ENCODE results near the gene ASAP2.
"Not testable (repeated sequence)": the region's sequence is repeated elsewhere in the genome, so short reads cannot be mapped to it uniquely, and the experiment has no call there.

The ASAP2 gene

DNA sequence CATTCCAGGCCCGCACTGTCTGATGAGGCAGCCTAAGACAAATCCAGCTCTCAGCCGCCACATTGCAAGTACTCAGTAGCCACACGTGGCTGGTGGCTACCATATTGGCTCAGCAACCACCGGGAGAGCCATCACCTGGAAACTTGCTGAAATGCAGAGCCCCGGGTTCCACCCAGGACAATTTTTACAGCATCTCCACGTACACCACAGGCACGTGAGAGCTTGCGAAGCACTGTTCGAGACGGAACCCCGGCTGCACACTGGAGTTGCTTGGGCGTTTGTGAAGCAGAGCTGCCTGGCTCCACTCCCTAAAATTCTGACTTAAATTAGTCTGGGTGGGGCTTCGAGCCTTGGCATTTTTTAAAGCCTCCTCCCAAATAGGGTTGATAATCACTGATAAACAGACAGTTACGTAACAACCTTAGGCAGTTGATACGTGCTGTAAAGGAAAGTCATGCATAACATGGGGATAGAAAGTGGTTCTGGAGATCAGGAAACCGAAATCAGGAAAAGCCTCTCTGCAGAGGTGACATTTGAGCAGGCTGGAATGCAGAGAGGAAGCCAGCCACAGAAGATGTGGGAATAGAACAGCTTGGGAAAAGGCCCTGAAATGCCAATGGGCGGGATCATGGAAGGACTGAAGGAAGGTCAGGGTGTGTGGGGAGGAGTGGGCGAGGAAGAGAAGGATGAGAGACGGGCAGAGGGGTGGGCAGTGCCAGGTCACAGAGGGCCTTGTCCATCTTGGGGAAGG lies 6.2 kb downstream of the ASAP2 start:
- no peak for DNase-seq (ENCODE audit: low read depth)

DNA sequence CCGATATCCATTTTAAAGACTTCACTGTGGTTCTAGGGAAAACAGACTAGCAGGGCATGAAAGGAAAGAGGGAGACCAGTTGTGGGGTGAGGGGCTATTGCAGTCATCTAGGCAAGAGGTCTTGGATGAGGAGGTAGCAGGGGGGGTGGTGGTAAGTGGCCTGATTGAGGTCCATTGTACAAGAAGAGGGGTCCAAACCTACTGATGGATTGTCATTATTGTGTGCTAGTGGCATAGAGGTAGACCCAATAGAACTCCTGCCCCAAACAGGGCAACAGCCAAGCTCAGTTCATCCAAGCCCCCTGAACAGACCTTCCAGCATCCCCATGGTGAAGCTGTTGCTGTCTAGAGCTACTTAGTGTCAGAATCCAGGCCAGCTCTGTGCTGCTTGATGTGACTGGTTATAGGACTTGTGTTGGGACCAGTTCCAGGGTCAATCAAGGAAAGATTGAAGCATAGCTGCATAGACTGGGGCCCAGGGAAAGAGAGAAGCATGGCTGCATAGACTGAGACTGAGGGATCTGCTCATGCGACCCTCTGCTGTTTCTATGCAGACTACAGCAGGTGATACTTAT lies 7.0 kb downstream of the ASAP2 start:
- no peak for DNase-seq (ENCODE audit: low read depth)

DNA sequence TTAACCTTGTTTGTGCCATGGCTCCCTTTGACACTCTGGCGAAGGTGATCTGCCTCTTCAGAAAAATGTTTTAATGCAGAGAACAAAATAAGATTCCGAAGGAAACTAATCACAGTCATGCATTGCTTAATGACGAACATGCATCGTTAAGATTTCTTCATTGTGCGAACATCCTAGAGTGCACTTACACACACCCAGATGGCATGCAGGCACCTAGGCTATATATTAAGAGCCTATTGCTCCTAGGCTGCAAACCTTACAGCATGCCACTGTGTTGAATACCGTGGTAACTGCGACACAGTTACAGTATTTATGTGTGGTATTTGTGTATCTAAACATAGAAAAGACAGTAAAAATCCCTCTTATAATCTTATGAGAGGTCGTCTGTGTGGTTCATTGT lies 8.3 kb downstream of the ASAP2 start:
- no peak for DNase-seq (ENCODE audit: low read depth)

DNA sequence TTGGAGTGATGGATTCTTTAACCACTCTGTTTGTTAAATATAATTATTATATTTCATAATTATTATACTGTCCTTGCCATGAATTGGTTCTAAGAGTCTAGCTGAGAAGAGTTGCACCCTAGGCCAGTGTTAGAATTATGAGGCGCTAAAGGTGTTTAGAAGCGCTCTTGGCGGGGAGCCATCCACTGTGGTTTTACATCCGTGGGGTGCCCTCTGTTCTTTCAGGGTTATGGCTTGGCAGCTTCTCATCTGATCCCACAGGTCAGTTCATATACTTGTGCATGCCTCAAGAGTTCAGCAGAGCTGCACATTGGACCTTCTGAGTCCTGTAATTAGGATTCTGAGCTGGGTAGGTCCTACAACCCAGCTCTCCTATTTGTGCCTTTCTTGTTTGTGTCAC lies 9.1 kb downstream of the ASAP2 start:
- no peak for DNase-seq (ENCODE audit: low read depth)

DNA sequence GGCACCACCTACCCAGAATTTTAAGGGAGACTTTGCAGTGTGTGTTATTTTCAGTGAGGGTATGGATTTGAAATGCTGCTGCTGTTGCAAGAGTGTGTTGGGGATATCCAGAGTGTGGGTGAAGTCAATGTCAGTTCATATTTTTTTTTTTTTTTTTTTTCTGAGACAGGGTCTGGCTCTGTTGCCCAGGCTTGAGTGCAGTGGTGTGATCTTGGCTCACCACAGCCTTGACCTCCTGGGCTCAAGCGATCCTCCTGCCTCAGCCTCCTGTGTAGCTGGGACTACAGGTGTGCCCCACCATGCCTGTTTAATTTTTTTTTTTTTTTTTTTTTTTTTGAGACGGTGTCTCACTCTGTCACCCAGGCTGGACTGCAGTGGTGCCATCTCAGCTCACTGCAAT lies 9.5 kb downstream of the ASAP2 start:
- not testable (repeated sequence) for DNase-seq (ENCODE audit: low read depth)

DNA sequence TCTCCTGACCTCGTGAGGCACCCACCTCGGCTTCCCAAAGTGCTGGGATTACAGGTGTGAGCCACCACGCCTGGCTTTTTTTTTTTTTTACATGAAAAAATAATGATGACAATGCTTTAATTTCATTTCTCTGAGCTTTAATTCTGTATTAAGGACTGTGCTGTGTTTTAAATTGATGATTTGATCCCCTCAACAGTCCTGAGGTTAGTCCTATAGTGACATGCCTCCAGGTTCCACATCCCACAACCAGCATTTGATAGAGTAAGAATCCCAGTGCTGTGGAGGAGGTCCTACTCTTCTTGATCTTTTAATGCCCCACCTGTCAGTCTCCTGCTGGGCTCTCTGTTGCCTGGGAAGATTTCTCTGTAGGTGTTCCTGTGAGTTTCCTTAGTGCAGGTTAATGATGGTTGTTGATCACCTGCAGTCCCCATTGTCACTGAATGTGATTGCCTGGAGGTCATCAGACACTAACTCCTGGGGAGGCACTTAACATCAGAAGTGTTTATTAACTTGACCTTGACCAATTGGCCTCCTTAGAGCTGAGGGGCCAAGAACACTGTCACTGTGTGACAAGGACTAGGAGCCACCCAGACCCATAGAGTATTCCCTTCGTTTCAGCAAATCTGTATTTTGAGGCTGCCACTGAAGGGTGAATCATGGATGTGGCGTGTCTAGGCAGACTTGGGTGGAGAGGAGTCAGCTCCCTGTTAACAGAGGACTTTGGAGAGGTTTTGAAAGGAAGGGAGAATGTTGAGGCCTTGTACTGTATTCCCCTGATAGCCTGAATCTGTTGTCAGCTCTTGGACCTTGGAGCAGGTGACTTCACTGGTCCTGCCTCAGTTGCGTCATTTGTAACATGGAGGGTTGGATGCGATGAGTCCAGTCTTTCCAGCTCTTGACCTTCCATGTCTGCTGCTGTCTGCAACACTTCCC lies 11.5 kb downstream of the ASAP2 start:
- DNase-seq (ENCODE audit: low read depth) = no peak

DNA sequence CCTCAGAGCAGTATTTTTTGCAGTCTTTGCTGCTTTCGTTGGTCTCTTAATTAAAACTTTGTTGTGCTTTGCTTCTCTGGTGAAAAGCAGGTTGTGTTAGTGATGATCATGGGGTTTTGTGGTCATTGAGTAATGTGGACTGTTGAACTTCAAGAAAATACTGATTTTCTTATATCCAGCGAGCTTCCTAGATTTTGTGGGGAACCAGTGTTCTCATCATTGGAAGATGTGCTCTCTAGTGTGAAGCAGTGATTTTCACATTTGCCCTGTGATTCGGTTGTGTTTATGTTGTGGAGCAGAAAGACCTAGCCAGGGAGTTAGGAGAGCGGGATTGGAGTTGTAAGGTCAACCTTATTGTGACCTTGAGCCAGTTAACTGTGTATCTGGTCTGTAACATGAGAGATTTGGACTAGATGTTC lies 12.4 kb downstream of the ASAP2 start:
- DNase-seq (ENCODE audit: low read depth) = no peak

DNA sequence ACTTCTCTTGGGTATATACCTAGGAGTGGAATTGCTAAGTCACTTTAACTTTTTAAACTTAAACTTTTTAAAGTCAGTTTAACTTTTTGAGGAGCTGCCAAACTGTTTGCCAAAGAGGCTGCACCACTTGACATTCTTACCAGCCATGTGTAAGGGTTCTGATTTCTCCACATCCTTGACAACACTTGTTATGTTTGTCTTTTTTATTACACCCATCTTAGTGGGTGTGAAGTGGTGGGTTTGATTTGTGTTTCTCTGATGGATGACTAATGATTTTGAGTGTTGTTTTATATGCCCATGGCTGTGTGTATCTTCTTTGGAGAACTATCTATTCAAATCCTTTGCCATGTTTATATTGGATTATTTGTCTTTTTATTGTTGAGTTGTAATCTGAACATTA lies 13.6 kb downstream of the ASAP2 start:
- DNase-seq (ENCODE audit: low read depth) = no peak

DNA sequence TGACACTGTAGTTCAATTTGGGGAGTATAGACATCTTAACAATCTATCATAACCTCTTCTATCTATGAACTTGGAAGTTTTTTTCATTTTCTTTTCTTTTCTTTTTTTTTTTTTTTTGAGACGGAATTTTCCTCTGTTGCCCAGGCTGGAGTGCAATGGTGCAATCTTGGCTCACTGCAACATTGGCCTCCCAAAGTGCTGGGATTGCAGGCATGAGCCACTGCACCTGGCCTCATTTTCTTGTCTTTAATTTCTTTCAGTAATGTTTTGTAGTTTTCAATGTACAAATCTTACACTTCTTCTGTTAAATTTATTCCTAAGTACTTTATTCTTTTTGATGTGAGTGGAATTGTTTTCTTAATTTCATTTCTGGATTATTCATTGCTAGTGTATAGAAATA lies 14.6 kb downstream of the ASAP2 start:
- DNase-seq (ENCODE audit: low read depth) = no peak

DNA sequence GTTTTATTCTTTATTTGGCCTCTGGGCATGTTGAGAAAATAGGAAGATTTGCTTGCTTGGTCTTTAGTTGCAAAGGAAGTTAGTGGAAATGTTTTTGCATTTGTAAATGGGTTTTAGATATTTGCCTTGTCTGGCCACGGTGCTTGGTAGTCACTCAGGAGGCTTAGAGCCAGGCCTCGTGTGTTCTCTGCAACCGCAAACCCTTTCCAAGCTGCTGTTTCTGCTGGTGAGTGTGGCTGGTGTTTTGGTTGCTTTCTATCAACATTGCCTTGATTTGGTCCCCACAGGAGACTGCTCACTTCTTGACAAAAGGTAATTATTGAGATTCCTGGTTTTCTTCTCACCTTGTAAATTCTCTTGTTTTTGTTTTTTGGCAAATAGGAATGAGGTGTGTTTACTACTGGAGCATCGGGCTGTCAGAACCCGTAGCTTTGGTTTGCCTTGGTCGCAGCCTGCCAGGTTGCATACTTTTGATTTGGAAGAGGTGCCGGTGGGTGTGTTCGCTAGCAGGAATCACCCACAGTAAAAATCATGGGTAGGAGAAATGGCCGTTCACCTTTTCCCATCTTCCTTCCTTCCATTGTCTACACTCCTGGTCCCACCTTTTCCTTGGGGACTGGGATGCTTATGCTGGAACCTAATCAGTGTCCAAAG lies 15.8 kb downstream of the ASAP2 start:
- no peak for DNase-seq (ENCODE audit: low read depth)

DNA sequence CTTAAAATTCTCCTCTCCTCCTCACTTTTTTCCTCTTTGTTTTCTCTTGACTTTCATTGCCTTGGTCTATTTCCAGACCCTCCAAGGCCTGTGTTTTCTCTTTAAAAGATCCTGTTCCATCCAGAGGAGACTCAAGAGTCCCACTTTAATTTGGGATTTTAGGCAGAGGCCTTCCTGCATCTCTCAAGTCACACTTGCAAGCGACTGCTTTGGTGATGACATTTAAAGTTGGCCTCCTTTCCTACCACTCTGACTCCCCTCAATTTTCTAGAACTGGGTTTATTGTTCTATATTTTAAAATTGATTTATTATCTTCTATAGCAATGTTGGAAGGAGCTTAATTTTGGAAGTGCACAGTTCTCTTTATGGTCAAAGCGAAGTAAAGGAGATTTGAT lies 16.3 kb downstream of the ASAP2 start:
- no peak for DNase-seq (ENCODE audit: low read depth)

DNA sequence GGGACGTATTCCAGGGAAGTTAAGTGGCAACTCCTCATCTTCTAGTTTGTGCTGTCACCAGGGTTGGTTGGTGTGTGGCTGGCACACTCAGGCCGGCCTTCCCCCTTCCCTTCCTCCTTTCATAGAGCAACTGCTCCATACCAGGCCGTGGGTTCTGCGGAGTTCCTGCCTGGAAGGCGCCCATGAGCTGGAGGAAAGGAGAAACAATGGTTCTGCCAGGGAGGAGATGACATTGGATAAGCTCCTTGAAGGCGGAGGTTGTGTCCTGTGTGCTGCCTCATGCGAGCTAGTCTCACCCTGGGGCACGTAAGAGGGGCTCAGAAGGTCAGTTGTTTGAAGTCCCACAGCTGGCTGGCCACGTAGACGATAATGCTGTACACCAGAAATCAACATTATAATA lies 19.2 kb downstream of the ASAP2 start:
- DNase-seq (ENCODE audit: low read depth) = no peak

DNA sequence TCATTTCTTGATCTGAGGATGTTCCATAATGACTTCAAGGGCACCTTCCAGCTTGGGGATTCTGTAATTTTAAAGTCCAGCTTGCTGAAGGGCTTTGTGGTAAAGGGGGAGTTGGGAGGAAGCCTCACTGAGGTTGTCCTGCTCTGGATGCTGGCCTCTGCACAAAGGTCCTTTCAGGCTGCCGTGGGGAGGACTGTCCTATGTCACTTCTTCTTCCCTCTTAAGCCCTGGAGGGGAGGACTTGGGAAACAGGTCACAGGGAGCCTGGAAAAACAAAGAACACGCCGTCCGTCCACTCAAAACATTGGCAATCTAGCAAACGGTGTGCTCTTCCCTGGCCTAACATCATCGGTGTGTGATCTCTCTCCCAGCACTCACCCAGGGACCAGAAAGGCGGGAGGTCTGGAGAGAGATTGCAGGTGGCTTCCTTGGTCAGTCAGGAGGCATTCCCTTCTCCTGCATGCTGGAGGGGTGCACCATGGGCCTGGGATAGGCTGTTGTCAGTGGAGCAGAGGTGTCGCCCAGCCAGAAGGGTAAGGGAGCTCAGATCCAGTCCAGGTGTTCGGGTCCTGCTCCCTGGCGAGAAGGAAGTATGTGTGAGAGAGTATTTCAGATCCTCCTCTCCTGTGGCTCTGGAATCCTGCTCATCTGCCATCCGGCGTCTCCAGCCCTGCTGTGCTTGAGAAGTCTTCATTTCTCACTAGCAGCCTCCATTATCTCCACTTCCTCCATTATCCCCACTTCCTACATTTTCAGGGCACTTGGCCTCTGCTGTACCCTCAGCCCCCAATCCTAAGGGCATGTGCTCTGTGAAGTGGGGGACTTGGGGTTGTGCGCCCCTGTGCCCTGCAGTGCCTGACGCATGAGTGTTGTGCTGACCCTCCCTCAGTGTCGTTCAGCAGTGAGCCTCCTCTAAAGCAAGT lies 20.1 kb downstream of the ASAP2 start:
- no peak for DNase-seq (ENCODE audit: low read depth)

DNA sequence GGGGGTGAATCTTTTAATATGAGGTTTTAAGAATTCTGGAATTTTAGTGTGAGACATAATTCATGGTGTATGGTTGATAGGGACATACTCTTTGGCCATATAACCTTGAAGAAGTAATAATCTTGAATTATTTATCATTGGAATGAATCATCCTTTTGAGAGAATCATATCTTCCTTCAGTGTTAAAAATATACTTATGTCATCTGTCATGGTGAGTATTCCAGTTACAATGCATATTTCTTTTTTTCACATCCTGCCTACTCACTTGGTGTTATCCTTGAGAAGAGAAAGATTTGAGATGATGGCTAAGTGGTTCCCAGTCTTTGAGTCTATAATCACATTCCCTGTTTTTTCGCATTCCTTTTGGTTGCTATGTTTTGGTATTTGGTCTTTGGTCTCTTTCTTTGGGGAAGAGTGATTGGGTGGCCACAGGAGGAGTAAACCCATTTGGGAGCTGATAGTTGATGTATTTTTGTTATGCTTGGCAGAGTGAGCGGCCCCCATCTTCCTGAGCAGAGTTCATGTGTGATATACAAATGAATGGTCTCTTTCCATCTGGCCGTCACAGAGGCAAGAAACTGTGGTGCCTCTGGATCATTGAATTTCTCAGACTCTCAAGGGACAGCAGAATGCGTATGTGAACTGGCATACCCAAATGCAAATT lies 21.6 kb downstream of the ASAP2 start:
- DNase-seq (ENCODE audit: low read depth) = no peak

DNA sequence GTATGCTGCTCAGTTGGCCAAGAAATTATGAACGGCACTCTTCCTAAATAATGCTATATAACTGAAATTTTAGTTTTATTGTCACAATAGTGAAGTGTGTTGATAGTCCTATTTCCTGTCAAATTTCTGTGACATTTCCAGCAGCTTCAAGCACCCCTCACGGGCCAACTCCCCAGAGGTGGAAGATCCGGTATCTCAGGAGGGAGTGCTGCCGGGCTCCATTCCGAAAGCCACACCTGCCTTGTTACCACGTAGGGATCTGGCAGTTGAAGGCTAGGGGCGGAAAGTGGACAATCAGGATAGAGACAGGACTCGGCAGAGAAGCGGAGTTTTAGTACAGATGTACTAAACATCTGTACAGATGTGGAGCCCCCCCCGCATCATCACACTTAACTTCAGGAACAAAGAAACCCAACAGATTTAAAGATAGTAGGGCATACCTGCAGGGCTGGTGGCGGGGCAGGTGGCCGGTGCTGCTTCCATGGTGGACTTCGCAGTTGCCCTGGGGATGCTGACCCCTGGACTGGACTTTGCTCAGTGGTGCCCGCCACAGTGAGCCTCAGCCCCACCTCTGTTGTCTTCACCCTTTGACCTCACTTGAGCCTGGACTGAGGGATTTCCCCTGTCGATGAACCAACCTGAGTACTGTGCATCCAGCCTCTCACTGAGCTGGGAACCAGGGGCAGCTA lies 22.3 kb downstream of the ASAP2 start:
- DNase-seq (ENCODE audit: low read depth) = no peak

DNA sequence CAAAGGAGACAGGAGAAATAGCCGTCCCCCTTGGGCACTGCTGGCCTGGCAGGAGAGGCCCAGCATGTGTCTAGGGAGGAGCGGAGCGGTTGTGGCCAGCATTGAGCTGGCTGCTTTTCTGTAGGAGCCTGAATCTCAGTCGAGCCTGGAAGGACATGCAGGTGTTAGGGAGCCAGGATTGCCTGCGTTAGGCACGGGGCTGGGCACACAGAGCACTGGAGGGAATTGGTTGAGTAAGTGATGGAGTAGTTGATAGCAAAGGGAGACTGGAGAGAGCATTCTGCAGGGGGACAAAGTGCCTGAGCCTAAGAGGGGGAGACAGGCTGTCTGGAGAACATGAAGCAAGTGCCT lies 22.8 kb downstream of the ASAP2 start:
- no peak for DNase-seq (ENCODE audit: low read depth)

DNA sequence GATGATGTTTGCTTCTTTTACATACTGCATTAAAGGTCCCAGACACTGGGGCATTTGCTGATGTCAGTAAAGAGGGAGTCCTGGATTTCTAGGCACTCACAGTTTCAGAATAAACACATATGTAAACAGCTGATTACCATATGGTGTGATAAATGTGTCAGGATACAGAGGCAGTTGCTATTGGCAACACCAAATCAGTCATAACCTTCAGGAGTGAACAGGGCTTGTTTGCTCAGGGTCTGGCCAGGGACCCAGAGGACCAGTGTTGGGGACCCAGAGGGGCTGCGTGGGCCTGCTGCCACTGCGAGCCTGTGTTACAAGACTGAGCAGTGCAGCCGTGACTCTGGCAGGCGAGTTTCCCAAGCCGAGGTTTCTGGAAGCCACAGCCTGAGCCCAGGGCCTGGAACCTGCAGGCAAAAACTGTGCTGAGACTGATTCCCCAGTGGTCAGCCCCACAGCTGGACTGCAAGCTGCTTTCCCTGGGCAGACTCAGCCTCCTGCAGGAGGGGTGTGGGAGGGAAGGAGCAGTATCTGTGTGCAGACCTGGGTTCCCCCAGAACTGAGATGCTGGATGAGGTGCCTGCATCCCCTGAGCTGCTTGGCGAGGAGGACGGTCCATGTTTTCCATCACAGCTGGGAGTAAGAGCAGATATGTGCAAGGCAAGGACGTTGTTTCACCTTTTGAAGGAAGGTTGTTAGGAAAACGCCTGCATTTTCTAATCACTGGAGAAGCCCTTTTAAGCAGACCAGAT lies 23.6 kb downstream of the ASAP2 start:
- DNase-seq (ENCODE audit: low read depth) = no peak

DNA sequence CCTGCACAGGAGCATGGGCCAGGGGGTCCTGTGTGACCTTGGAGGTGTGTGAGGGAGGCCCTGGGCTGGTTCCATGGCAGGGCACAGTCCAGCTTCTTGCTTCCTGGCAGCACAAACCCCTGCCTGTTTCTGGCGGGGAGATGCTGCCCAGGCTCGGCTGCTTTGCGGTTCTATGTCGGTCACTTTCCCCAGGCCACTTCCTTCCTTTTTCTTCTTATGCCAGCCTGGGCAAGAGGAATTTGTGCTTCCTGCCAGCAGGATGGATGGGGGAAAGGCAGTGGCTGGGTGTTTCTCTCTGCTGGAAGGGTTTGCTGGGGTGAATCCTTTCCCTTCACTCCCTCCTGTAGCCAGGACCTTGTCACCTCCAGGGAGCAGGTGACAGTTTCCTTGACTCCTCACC lies 24.3 kb downstream of the ASAP2 start:
- DNase-seq (ENCODE audit: low read depth) = no peak

DNA sequence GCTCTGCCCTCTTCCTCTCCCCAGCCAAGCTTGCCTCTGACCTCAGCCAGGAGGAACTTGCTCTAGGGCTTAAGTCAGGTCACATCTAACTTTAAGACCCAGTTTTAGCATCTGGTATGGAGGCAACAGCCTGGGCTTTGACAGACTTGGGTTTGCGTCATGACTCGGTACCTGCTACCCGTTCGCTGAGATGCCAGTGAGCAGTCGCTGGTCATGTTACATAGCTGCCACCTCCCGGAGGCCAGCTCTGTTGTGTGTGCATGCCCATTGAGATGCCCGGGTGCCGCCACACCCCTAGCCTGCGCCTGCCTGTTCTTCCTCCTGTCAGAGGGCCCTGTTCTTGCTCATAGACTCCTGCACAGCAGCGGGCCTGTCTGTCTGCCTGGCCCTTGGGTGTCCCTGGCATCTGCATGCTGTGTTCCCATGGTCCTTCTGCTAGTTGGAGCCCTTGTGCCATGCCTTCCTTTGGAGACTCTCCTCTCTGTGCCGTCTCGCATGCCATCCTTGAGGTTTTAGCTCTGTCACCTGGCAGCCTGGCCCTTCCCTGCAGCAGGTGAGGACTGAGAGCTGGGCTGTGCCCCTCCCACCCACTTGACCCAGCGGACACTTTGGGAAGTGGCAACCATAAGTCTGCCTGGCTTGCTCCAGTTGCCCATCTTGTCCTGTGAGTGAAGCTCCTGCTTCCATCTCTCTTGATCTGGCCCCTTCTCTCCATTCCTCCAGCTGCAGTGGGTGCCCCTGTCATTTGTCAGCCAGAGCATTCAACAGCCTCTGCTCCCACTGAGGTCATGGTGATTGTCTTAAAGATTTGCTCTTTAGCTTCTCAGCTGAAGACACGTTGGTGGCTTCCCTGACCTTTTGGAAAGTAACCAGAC lies 24.9 kb downstream of the ASAP2 start:
- no peak for DNase-seq (ENCODE audit: low read depth)

Measured in stimulated activated CD8-positive, alpha-beta memory T cell treated with anti-CD3 and anti-CD28 coated beads, Interleukin-15, amount 100 ng/mL, for 1 hour (primary cell).